Cerebellar cortex (tissue), 1 donor: ENCODE measurements around the gene KCNMA1.

Source experiments
- DNase-seq: peaks from one replicate; pipeline ENCODE4 v3.0.0-alpha.2; 2015; ENCODE audit warnings: low spot score

The KCNMA1 gene

GRCh38 chr10:77016278-77016815, 621.3 kb downstream of the KCNMA1 start:
- no peak for DNase-seq

GRCh38 chr10:77015360-77015759, 622.2 kb downstream of the KCNMA1 start:
- no peak for DNase-seq

GRCh38 chr10:77012812-77013500, 624.7 kb downstream of the KCNMA1 start:
- no peak for DNase-seq

- DNase-seq, result no peak
Measured at GRCh38 chr10:77011874-77012811, 625.5 kb downstream of the KCNMA1 start.

- no peak for DNase-seq
Measured at GRCh38 chr10:77010430-77010829, 627.2 kb downstream of the KCNMA1 start.

GRCh38 chr10:77007834-77008233, 629.8 kb downstream of the KCNMA1 start:
- DNase-seq, result no peak

- DNase-seq, result no peak
Measured at GRCh38 chr10:77006836-77007511, 630.6 kb downstream of the KCNMA1 start.

GRCh38 chr10:77005871-77006270, 631.7 kb downstream of the KCNMA1 start:
- DNase-seq, result peak; percentile 83

GRCh38 chr10:77004917-77005564, 632.6 kb downstream of the KCNMA1 start:
- DNase-seq, result peak; percentile 69

- DNase-seq, result no peak
Measured at GRCh38 chr10:77002872-77003271, 634.7 kb downstream of the KCNMA1 start.

- no peak for DNase-seq
Measured at GRCh38 chr10:77001206-77001605, 636.4 kb downstream of the KCNMA1 start.

GRCh38 chr10:76998451-76998850, 639.2 kb downstream of the KCNMA1 start:
- no peak for DNase-seq

GRCh38 chr10:76997631-76998030, 640.0 kb downstream of the KCNMA1 start:
- DNase-seq, result no peak

GRCh38 chr10:76995023-76995422, 642.6 kb downstream of the KCNMA1 start:
- DNase-seq, result no peak

- no peak for DNase-seq
Measured at GRCh38 chr10:76993213-76993612, 644.4 kb downstream of the KCNMA1 start.

- DNase-seq, result no peak
Measured at GRCh38 chr10:76992467-76992866, 645.1 kb downstream of the KCNMA1 start.

GRCh38 chr10:76991621-76992020, 646.0 kb downstream of the KCNMA1 start:
- DNase-seq, result no peak

GRCh38 chr10:76990561-76990960, 647.0 kb downstream of the KCNMA1 start:
- no peak for DNase-seq

- peak; percentile 84 for DNase-seq
Measured at GRCh38 chr10:76984559-76985443, 652.8 kb downstream of the KCNMA1 start.

- no peak for DNase-seq
Measured at GRCh38 chr10:76983624-76984023, 654.0 kb downstream of the KCNMA1 start.

- no peak for DNase-seq
Measured at GRCh38 chr10:76982671-76983070, 654.9 kb downstream of the KCNMA1 start.
